22Rv1 (cell line): ENCODE results near the gene KRTAP27-1.

Experiments
- H3K27ac ChIP-seq: fragments of 450-650 bp; 2 replicates; pipeline ENCODE4 v1.5.1; 2017
- ZFX ChIP-seq: fragments of 450-650 bp; IDR thresholded peaks from 2 replicates; pipeline ENCODE4 v1.6.1; 2017; ENCODE audit warnings: antibody characterized with exemption, borderline replicate concordance
- TF ChIP-seq, protein P1 (sequence below): fragments of 450-650 bp; IDR thresholded peaks from 2 replicates; pipeline ENCODE4 v1.5.1; 2017; ENCODE audit warnings: mild to moderate bottlenecking

KRTAP27-1 gene

DNA sequence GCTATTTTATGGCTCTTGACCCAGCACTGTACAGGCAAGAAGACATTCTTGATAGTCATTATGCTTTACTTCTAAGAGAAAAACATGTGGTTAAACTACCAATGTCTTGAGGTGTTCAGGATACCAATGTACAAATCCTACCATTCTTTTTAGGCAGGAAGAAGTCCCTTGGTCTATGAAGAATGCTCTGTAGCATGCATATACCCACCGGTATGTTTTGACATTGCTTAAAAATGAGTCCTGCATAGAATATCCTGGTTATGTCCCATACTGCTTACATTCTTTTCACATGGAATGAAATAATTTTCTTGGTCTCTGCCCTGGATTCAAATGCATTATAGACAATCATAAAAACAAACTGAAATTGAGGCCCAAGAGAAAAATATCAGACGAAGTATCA, 4.8 kb downstream of the KRTAP27-1 start:
- no peak for TF ChIP-seq ZFX
- TF ChIP-seq, protein P1, sequence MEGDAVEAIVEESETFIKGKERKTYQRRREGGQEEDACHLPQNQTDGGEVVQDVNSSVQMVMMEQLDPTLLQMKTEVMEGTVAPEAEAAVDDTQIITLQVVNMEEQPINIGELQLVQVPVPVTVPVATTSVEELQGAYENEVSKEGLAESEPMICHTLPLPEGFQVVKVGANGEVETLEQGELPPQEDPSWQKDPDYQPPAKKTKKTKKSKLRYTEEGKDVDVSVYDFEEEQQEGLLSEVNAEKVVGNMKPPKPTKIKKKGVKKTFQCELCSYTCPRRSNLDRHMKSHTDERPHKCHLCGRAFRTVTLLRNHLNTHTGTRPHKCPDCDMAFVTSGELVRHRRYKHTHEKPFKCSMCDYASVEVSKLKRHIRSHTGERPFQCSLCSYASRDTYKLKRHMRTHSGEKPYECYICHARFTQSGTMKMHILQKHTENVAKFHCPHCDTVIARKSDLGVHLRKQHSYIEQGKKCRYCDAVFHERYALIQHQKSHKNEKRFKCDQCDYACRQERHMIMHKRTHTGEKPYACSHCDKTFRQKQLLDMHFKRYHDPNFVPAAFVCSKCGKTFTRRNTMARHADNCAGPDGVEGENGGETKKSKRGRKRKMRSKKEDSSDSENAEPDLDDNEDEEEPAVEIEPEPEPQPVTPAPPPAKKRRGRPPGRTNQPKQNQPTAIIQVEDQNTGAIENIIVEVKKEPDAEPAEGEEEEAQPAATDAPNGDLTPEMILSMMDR = no peak
- H3K27ac ChIP-seq = no peak overlapping the region

- no peak overlapping the region for H3K27ac ChIP-seq
- TF ChIP-seq, protein P1 = no peak
- TF ChIP-seq ZFX = no peak
These were observed 8.2 kb downstream of the KRTAP27-1 start for GRCh38 chr21:30329203-30329875.

DNA sequence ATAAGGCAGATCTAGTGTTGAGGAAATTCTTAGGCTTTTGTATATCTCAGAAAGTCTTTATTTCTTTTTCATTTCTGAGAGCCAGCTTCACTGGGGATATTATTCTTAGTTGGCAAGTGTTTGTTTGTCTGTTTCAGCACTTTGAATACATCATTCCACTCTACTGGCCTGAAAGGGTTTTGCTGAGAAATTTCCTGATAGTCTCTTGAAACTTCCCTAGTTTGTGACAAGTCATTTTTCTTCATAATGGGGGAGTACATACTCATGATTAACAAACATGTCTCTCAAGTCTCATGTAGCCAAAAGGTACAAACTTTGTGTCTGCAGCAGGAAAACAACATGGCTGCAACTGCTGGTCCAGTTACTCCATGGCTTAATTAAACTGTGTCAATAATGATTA, 11.1 kb downstream of the KRTAP27-1 start:
- TF ChIP-seq, protein P1 = no peak
- no peak for TF ChIP-seq ZFX
- H3K27ac ChIP-seq = no peak overlapping the region

DNA sequence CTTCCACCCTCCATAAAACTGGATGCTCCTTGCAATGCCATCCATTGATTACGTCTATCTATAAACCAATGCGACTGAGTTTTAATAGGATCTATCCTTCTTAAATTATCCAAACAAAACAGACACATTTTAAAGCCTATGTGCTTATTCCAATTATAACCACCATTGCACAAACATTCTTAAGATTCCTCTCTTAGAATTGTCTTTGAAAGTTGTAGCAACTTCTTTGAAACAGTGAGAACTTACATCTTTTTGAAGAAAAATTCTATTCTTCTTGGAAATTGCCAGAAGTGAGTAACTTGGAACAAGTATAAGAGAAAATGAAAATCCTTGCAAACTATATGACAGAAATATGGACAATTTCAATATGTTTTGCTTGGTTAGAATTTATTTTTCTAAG, 17.3 kb downstream of the KRTAP27-1 start, which contains the start of gene KRTAP26-1:
Gene KRTAP26-1, minus strand, starts transcription at position 101 of the 400 bp plus-strand sequence. CDS start 280 bp downstream, outside the sequence.
- TF ChIP-seq, protein P1 = no peak
- no peak for TF ChIP-seq ZFX
- no peak within 1 kb of the TSS for H3K27ac ChIP-seq

GRCh38 chr21:30315701-30316100, 21.8 kb downstream of the KRTAP27-1 start:
- TF ChIP-seq, protein P1 = no peak
- no peak for TF ChIP-seq ZFX
- H3K27ac ChIP-seq = no peak overlapping the region

DNA sequence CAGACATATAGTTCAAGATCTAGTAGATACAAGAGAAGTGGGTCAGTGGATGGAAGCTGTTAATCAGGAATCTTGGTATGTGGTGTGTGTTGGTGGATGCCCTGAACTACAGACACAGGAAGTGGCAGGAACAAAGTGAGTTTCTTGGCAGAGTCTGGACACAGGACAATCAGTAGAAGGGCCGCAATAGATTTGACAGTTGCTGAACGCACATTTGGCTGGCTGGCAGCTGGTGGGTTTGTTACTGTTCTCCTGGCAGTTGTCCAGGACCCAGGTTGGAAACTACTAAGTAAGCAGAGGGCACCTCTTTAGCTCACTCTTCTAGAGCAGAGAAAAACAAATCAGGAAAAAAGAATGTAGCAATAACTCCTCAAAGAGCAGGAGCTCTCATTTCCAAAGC, 30.6 kb downstream of the KRTAP27-1 start:
- TF ChIP-seq, protein P1 = no peak
- no peak for TF ChIP-seq ZFX
- H3K27ac ChIP-seq = no peak overlapping the region

DNA sequence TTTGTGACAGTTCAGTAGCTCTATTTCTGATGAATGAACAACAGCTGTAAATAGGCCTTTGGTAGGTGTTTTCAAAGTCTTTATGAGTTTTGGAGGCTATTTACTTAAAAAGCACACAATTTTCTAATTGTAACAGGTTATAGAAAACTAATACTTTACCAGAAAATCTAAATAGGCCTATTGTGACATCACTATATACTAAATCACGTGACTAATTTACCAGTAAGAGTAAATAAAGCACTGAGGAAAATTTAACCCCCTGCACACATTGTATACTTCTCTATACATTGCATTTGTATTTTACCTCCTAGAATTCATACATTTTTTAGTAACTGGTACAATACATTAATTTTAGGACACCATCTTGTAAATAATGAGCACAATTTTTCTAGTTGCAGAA, 32.4 kb downstream of the KRTAP27-1 start:
- H3K27ac ChIP-seq = no peak overlapping the region
- TF ChIP-seq, protein P1 = no peak
- TF ChIP-seq ZFX = no peak
